ENCODE measurements around the gene PRDM16. TPM values are rescaled to one million over a fixed set of nuclear protein-coding genes. Genes with fewer than 3 reads are reported as not detected.

The PRDM16 gene
- total RNA-seq, 1 donor from 2014 or later: 0.43 TPM

GRCh38 chr1:3471356-3472087 is 402.5 kb downstream of the PRDM16 start:
- H3K79me2 ChIP-seq (ENCODE audit: insufficient read depth, low read length): no peaks in the 10 kb centered on the region
- H4K20me1 ChIP-seq (ENCODE audit: insufficient read depth, low read length): no peaks in the 10 kb centered on the region
- no peaks in the 10 kb centered on the region for H3K36me3 ChIP-seq (ENCODE audit: insufficient read depth, low read length)
- peaks cover 34% of the 10 kb centered on the region for H3K4me1 ChIP-seq (ENCODE audit: insufficient read depth, low read length)
- DNase-seq (ENCODE audit: low read depth) (peak; percentile 36), FAIRE-seq (no peak)
- peak overlapping the region; percentile 73 for H3K4me2 ChIP-seq (ENCODE audit: low read length)
- H3K4me3 ChIP-seq (ENCODE audit: insufficient read depth, low read depth, low read length): no peak overlapping the region
- H3K27me3 Mint-ChIP-seq (ENCODE audit: low read depth, unreplicated experiment): peaks cover 4% of the 10 kb centered on the region
- no peaks in the 10 kb centered on the region for H3K36me3 Mint-ChIP-seq (ENCODE audit: low read depth, unreplicated experiment)
- peak overlapping the region; percentile 47 for H3K27ac Mint-ChIP-seq (ENCODE audit: unreplicated experiment)
- TF ChIP-seq EZH2 (IDR thresholded peaks at IDR 0.05; ENCODE audit: insufficient read depth, low read length): no peak
- TF ChIP-seq, protein P1, sequence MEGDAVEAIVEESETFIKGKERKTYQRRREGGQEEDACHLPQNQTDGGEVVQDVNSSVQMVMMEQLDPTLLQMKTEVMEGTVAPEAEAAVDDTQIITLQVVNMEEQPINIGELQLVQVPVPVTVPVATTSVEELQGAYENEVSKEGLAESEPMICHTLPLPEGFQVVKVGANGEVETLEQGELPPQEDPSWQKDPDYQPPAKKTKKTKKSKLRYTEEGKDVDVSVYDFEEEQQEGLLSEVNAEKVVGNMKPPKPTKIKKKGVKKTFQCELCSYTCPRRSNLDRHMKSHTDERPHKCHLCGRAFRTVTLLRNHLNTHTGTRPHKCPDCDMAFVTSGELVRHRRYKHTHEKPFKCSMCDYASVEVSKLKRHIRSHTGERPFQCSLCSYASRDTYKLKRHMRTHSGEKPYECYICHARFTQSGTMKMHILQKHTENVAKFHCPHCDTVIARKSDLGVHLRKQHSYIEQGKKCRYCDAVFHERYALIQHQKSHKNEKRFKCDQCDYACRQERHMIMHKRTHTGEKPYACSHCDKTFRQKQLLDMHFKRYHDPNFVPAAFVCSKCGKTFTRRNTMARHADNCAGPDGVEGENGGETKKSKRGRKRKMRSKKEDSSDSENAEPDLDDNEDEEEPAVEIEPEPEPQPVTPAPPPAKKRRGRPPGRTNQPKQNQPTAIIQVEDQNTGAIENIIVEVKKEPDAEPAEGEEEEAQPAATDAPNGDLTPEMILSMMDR (IDR thresholded peaks at IDR 0.05; ENCODE audit: insufficient read depth, low read depth, low read length): peak; percentile 18
- no peaks in the 10 kb centered on the region for H3K9me3 ChIP-seq (ENCODE audit: insufficient read depth, low read depth, low read length)
- H3K27ac ChIP-seq (ENCODE audit: low read depth, low read length): peak overlapping the region; percentile 35
- peak overlapping the region; percentile 37 for H3K9ac ChIP-seq (ENCODE audit: low read length)
- peaks cover 9% of the 10 kb centered on the region for H3K4me1 Mint-ChIP-seq (ENCODE audit: low read depth, unreplicated experiment)
- no peaks in the 10 kb centered on the region for H3K9me3 Mint-ChIP-seq (ENCODE audit: unreplicated experiment)
- no peaks in the 10 kb centered on the region for H3K27me3 ChIP-seq (ENCODE audit: insufficient read depth, low read length)
- H3K4me3 Mint-ChIP-seq (ENCODE audit: unreplicated experiment): no peak overlapping the region
- H2AFZ ChIP-seq (ENCODE audit: low read depth, low read length): peak overlapping the region; percentile 55

DNA sequence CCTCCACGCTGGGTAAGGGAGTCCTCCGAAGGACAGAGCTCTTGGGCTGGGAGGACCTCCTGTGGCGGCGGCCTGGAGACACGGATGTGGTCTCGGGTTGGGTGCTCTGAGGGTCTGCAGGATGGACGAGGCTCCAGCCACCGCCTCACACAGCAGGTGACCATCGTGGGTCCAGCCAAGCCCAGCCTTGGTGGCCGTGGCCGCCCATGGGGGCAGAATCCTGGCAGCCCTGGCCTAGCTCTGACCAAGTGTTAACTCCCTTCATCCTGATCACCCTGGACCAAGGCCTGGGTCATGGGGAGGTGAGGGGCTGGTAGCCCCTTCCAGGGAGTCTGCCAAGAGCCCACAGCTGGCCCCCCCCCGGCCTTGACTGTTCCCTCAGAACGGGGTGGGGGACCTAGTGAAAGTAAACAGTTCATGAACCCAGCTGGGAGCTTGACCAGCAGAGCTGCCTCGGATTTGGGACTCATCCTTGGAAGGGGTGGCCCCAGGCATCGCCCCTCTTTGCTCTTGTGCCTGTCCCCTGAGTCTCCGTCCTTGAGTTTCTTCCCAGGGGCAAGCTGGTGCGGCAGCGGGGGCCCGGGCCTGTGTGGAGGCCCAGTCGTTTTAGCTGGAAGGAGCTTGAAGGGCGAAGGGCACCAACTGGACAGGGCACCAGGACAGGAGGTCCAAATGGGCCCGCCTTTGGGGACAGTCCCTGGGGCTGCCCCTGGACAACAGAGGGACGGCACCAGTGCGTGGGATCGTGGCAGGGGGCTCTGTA is 403.3 kb downstream of the PRDM16 start:
- Mint-ChIP-seq H3K27ac (ENCODE audit: unreplicated experiment) (no peak overlapping the region), H3K9me3 (ENCODE audit: unreplicated experiment) (no peaks in the 10 kb centered on the region), H3K27me3 (ENCODE audit: low read depth, unreplicated experiment) (peaks cover 4% of the 10 kb centered on the region), H3K4me3 (ENCODE audit: unreplicated experiment) (no peak overlapping the region), H3K4me1 (ENCODE audit: low read depth, unreplicated experiment) (peaks cover 9% of the 10 kb centered on the region), H3K36me3 (ENCODE audit: low read depth, unreplicated experiment) (no peaks in the 10 kb centered on the region)
- H3K4me1 ChIP-seq (ENCODE audit: insufficient read depth, low read length): peaks cover 34% of the 10 kb centered on the region
- FAIRE-seq: no peak
- peak overlapping the region; percentile 37 for H3K9ac ChIP-seq (ENCODE audit: low read length)
- no peak for TF ChIP-seq EZH2 (IDR thresholded peaks at IDR 0.05; ENCODE audit: insufficient read depth, low read length)
- TF ChIP-seq, protein P1 (IDR thresholded peaks at IDR 0.05; ENCODE audit: insufficient read depth, low read depth, low read length): no peak
- no peaks in the 10 kb centered on the region for H3K36me3 ChIP-seq (ENCODE audit: insufficient read depth, low read length)
- no peak overlapping the region for H3K27ac ChIP-seq (ENCODE audit: low read depth, low read length)
- no peaks in the 10 kb centered on the region for H3K27me3 ChIP-seq (ENCODE audit: insufficient read depth, low read length)
- no peak overlapping the region for H3K4me3 ChIP-seq (ENCODE audit: insufficient read depth, low read depth, low read length)
- no peaks in the 10 kb centered on the region for H4K20me1 ChIP-seq (ENCODE audit: insufficient read depth, low read length)
- no peak overlapping the region for H2AFZ ChIP-seq (ENCODE audit: low read depth, low read length)
- peak overlapping the region; percentile 73 for H3K4me2 ChIP-seq (ENCODE audit: low read length)
- no peaks in the 10 kb centered on the region for H3K79me2 ChIP-seq (ENCODE audit: insufficient read depth, low read length)
- no peaks in the 10 kb centered on the region for H3K9me3 ChIP-seq (ENCODE audit: insufficient read depth, low read depth, low read length)
- DNase-seq (ENCODE audit: low read depth): no peak

All from astrocyte (in vitro differentiated cells and primary cell).